Measurements from ENCODE around the gene GPRC5C. TPM values are rescaled to one million over a fixed set of nuclear protein-coding genes. Genes with fewer than 3 reads are reported as not detected.

The GPRC5C gene
- total and polyA plus RNA-seq, 9 of the 15 experiments (the other 6 are each of a cell fraction or from before 2014, with no cell fraction given), result 0.28 to 9.0 (median 4.1) TPM

GRCh38 chr17:74454197-74455024, 22.5 kb downstream of the GPRC5C start (continued):
- TF ChIP-seq ATF2 (CRISPR knock-in tag; IDR thresholded peaks at IDR 0.05) (no peak), ZNF717 (CRISPR knock-in tag; IDR thresholded peaks at IDR 0.05) (no peak), ZNF174 (CRISPR knock-in tag; IDR thresholded peaks at IDR 0.05) (no peak), FOXJ2 (tag; IDR thresholded peaks at IDR 0.05) (no peak), ZKSCAN8 (CRISPR knock-in tag; IDR thresholded peaks at IDR 0.05) (no peak), ZNF239 (CRISPR knock-in tag; IDR thresholded peaks at IDR 0.05) (no peak), CBX2 (IDR thresholded peaks at IDR 0.05; ENCODE audit: insufficient read depth, low read length, poor library complexity, severe bottlenecking) (no peak), SIX5 (IDR thresholded peaks at IDR 0.05; ENCODE audit: borderline replicate concordance in 1 of 2, insufficient read depth in 1 of 2, low read depth in 1 of 2, low read length in 2 of 2) (no peak), TFAP4 (CRISPR knock-in tag; IDR thresholded peaks at IDR 0.05; ENCODE audit: borderline replicate concordance) (peak; percentile 97), ZNF146 (CRISPR knock-in tag; IDR thresholded peaks at IDR 0.05; ENCODE audit: unreplicated experiment) (no peak), STAG1 (CRISPR knock-in tag; IDR thresholded peaks at IDR 0.05; ENCODE audit: borderline replicate concordance) (no peak), SRSF9 (IDR thresholded peaks at IDR 0.05; ENCODE audit: borderline replicate concordance, low read depth, low read length) (no peak), SOX6 (IDR thresholded peaks at IDR 0.05) (no peak), TAF1 (IDR thresholded peaks at IDR 0.05; ENCODE audit: control insufficient read depth, extremely low read depth, insufficient read depth, low read length, severe bottlenecking) (no peak), MAFK (IDR thresholded peaks at IDR 0.05; ENCODE audit: low read length) (no peak), BRCA1 (IDR thresholded peaks at IDR 0.05) (no peak), BRCA1 (CRISPR knock-in tag; IDR thresholded peaks at IDR 0.05) (no peak), PURB (CRISPR knock-in tag; IDR thresholded peaks at IDR 0.05; ENCODE audit: low read depth) (no peak), POLR2AphosphoS2 (IDR thresholded peaks at IDR 0.05; ENCODE audit: low read length) (no peak), POLR2H (tag; IDR thresholded peaks at IDR 0.05; ENCODE audit: low read depth) (no peak), DLX4 (CRISPR knock-in tag; IDR thresholded peaks at IDR 0.05) (no peak), CCNT2 (IDR thresholded peaks at IDR 0.05; ENCODE audit: borderline replicate concordance, extremely low read depth, insufficient read length, low read depth, low read length) (peak; percentile 47), MXD1 (CRISPR knock-in tag; IDR thresholded peaks at IDR 0.05; ENCODE audit: borderline replicate concordance, poor library complexity, severe bottlenecking) (no peak), HOMEZ (CRISPR knock-in tag; IDR thresholded peaks at IDR 0.05) (no peak)
